HS-5 (cell line): ENCODE results near the gene ADIPOR2.

Experiments used
- DNase-seq: peaks from one replicate; pipeline ENCODE4 v3.0.0-alpha.2; 2012; ENCODE audit warnings: low read depth

Gene ADIPOR2

DNA sequence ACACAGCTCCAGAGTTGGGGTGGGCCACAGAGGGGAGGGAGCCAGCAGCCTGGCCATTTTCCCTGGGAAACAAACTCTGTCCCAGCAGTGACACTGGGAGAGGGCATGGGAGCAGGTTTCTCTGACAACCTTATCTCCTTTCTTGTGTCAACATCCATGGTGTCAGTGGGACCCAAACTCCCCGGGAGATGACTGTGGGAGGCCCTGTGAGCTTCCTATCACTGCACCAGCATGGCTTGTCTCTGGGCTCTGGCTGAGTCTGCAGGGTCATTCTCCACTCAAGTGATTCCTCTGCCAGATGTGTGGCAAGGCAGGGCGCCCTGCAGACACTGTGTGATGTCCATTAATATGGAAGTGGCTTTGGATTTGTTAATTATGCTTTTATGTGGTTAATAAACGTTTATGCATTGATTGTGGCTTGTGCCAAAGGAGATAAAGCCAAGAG is 139.6 kb downstream of the ADIPOR2 start:
- no peak for DNase-seq

DNA sequence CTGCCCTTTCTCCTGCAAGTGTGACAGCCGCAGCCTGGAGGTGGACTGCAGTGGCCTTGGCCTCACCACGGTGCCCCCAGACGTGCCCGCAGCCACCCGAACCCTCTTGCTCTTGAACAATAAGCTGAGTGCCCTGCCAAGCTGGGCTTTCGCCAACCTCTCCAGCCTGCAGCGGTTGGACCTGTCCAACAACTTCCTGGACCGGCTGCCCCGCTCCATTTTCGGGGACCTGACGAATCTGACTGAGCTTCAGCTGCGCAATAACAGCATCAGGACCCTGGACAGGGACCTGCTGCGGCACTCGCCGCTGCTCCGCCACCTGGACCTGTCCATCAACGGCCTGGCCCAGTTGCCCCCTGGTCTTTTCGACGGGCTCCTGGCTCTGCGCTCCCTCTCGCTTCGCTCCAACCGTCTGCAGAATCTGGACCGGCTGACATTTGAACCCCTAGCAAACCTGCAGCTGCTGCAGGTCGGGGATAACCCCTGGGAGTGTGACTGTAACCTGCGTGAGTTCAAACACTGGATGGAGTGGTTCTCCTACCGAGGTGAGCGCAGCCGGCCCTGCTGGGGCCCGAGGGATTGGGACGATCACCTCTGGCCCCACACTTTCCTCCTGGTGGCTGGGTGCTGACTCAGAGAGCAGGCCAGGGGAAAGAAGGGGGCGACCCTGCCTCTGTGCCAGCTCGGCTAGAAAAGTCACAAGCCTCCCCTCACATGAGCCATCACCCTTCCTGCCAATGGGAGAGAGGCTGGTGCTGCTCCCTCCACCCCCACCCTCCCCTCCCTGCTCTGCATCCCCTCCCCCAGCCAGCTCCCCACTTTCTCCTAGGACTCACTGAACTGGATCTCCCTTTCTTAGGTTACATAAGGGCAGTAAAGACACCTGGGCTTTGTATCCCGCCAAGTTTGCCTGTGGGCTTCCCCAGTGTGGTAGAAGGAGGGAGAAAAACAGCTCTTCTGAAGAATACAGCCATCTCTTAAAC is 140.4 kb downstream of the ADIPOR2 start:
- no peak for DNase-seq

DNA sequence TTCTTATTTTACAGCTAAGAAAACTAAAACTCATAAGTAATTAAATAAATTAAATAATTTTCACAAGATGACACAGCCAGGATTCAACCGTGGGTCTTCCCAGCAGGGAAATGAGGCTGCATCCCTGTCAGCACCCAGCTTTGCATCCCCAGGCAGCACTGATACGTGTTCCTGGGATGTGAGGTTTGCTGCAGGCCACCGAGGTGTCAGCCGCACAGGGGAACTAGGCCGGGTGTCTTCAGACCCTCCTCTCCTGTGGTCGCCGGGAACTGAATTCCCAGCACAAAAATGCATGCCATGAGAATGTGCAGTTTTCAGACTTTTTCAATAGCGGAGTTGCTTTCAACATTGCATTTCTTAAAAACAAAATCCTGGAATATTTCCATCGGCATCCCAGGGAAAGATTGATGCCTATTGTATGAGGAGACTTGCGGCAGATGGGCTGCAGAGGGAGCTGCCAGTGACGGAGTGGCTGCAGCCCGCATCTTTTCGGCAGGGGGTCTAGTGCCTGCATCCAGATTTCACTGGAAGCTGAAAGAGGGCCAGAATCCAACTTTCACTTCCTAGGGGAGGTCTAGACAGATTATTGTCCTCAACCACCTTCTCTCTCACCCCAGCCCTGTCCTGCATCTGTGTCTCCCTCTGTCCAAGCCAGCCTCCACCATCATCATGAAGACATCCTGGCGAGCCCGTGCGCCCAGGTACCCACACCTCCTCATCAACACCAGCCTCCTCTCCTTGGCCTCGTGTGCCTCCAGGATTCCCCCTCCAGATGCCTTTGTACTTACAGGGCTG is 142.1 kb downstream of the ADIPOR2 start:
- DNase-seq: no peak

DNA sequence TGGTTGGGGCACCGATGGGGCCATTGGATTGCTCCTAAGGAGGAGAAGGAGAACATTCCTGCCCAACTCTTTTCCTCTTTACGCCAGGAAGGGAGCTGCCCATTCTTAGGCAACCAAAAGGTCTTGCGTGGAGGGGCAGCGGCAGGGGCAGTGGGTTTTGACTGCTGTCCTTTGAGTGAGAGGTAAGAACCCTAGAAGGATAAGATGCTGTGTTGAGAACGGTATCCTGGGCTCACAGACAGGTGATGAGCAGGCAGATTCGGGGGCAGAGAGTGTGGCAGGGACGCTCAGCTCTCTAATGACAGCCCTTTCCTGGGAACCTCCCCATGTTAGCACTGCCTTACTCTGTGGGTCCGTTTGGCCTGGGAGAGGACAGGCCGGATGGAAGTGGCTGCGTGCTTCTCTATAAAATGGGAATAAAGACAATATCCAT is 142.7 kb downstream of the ADIPOR2 start:
- no peak for DNase-seq

DNA sequence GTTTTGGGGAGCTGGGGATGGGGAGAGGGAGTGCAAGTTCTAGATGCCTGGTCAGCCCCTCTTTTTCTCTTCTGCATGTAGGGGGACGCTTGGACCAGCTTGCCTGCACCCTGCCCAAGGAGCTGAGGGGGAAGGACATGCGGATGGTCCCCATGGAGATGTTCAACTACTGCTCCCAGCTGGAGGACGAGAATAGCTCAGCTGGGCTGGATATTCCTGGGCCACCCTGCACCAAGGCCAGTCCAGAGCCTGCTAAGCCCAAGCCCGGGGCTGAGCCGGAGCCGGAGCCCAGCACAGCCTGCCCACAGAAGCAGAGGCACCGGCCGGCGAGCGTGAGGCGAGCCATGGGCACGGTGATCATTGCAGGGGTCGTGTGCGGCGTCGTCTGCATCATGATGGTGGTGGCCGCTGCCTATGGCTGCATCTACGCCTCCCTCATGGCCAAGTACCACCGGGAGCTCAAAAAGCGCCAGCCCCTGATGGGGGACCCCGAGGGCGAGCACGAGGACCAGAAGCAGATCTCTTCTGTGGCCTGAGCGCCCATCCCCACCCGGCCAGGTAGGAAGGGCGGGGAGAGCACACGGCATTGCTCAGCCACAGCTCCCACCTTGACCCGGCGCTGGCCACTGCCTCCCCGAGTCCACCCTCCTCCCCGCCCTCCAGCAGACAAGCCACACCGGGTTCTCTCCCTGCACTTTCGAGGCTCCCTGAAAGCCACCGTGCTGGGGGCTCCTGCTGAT is 143.5 kb downstream of the ADIPOR2 start:
- no peak for DNase-seq

DNA sequence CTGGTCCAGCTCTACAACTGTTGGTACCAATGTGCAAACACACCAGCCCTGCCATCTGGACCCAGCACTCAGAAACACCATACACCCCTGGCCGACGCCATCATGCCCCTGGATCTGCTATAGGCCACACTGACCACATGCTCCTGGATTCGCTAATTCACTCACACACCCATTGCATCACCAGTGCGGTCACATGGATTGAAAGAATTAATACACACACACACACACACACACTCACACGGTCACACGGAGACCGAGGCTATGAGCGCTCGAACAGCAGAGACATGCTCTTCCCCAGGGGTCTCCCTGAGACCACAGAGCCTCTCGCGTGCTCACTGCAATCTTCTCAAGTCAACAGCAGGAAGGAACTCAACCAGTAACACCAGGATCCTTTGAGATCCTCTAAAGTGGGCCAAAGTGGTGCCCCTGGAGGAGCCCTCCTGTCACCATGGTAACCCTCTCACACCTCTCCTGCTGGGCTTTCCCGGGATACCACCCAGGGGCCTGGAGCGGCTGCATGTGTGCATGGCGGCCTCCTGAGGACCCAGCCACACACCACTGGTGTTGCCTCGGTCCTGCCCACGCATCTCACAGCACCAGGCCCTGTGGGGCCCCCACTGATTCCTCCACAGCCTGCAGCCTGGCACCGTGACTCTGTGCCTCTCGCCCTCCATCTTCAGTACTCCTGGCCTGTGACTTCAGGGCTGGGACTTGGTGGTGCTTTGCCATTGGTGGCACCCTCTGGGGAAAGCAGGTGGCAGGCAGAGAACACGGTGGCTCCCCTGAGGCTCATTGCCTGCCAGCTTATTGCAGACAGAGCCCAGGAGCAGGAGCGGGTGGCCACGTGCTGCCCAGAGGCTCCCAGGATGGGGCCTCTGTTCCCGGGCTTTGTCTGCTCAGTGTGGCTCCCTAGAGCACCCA is 144.6 kb downstream of the ADIPOR2 start:
- no peak for DNase-seq

DNA sequence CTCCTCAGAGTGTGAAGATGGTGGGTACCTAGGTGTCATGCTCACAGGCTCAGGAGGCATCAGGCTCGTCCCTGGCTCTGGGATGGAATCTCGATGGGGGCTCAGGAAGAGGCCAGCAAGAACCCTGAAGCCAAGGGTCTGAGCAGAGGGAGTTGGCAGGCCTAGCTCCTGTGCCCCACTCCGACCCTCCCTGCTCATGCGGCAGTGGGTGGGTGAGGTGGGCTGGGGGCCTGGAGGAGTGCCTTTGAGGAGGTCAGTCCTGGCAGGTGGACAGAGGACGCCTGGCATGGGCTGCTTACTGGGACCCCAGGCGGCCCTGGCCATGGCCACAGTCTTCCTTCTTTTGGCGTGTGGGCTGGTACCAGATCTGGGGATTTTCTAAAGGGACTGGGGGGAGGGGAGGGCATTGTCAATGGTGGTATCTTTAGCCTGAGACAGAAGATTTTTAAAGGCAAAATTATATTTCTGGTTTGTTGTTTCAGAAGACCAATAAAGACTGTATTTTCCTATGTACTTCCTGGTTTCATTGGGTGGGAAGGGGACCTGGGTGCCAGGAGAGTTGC is 145.5 kb downstream of the ADIPOR2 start:
- DNase-seq: no peak

DNA sequence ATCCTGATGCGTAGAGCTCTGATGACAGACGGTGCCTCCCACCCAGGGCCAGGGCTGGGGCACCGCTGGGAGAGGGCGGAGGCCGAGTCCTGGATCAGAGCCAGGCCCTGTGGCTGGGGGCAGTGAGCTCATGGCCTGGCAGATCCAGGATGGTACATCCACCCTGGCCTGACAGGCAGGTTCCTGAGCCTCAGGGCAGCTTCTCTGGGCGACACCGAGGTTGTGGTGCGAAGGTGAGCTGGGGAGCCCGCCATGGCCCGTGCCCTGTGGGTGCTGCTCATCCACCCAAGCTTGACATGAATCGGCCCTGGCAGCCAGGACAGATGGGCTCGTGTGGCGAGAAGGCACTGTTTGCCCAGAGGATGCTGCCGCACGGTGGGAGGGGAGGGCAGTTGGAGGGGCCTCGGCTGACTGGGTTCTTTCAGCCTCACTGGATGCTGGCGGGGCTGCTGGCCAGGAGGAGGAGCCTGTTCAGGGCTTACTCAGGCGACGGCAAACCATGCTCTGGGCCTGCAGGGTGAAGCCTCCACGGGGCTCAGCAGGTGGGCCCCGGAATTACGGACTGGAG is 146.1 kb downstream of the ADIPOR2 start:
- no peak for DNase-seq

DNA sequence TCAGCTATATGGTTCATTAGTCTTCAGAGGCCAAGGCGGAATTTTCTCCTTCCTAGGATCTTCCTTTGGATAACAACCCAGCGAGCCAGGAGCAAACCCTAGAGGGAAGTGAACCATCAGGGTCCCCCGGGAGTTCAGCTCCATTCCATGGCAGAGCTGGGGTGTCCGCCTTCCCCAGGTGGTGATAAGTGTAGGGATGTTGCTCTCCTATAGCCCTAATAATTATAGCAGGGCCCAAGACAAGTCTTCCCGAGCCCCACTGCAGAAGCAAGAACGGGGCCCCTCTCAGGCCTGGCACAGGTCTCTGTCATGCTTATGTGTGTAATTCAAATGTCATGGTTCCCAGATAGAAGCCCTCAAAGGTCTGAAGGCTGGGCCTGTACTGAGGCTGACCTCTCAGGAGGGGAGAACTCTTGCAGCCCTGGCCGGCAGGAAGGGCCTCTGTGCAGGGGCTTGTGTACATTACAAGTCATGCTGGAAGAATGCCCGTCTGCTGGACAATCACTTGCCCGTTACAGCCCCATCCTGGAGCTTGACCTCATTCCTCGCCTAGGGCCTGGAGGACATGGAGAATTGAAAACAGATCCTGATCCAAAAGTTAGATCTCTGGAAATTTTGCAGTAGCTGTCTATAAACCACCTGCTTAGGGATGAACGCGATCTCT is 146.8 kb downstream of the ADIPOR2 start:
- DNase-seq: no peak
